GM06990 (cell line): ENCODE data around the gene ATF3.
A peak's percentile ranks its signal among the peaks of the same experiment; 100 is the strongest.
"Not testable (repeated sequence)": the region's sequence is repeated elsewhere in the genome, so short reads cannot be mapped to it uniquely, and the experiment has no call there.

Experiments used
- DNase-seq: peaks from one replicate; pipeline ENCODE4 v3.0.0-alpha.2; 2011; ENCODE audit not compliant: insufficient read length; ENCODE audit errors: extremely low read depth
- H3K27me3 ChIP-seq: replicated peaks from 2 replicates; pipeline ENCODE4 v1.6.0; 2011; ENCODE audit warnings: low read length; ENCODE audit not compliant: control insufficient read depth, insufficient read depth
- H3K36me3 ChIP-seq: 2 replicates; pipeline ENCODE4 v1.5.1; 2011; ENCODE audit warnings: low read length; ENCODE audit not compliant: control insufficient read depth, insufficient read depth
- H3K4me3 ChIP-seq: replicated peaks from 2 replicates; pipeline ENCODE4 v1.5.1; 2011; ENCODE audit warnings: low read depth, mild to moderate bottlenecking, control low read depth, low read length
- TF ChIP-seq, protein P1 (sequence below): IDR thresholded peaks from 2 replicates; pipeline ENCODE4 v1.5.1; 2011; ENCODE audit warnings: low read length, control low read depth, mild to moderate bottlenecking, inconsistent platforms; ENCODE audit not compliant: insufficient read depth, poor library complexity, severe bottlenecking

ATF3 gene

DNA sequence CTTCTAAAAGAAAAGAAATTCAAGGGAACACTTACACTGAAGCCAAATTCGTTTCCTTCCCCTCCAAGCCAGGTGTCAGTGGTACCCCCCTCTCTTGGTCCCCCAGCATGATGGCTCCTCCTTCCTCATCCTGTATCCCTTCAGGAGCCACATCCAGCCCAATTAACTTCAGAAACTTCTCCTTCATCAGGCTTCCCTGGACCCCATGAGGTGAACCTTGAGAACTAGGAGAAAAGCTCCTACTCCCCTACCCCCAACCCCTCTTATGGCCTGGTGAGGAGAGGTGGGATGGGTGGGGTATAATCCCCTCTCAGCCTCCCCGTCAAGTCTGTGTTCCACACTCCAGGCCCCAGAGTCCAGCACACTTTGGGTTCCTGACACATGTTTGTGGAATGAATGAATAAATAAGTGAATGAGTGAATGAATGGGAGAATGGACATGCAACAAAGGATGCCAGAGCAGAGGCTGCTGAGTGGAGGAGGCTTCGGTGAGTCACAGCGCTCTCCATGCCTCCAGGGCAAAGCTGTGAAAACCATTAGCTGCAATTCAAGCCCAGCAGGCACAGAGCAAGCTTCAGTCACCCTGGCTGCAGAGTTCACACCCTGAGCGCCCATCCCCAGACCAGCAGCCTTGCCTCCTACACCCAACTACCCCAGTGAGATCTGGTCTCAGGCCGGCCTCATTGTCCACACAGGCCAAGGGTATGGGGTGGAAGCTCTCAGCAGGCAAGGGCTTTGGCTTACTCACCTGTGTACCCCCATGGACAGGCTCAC is 47.3 kb downstream of the ATF3 start:
- TF ChIP-seq, protein P1, sequence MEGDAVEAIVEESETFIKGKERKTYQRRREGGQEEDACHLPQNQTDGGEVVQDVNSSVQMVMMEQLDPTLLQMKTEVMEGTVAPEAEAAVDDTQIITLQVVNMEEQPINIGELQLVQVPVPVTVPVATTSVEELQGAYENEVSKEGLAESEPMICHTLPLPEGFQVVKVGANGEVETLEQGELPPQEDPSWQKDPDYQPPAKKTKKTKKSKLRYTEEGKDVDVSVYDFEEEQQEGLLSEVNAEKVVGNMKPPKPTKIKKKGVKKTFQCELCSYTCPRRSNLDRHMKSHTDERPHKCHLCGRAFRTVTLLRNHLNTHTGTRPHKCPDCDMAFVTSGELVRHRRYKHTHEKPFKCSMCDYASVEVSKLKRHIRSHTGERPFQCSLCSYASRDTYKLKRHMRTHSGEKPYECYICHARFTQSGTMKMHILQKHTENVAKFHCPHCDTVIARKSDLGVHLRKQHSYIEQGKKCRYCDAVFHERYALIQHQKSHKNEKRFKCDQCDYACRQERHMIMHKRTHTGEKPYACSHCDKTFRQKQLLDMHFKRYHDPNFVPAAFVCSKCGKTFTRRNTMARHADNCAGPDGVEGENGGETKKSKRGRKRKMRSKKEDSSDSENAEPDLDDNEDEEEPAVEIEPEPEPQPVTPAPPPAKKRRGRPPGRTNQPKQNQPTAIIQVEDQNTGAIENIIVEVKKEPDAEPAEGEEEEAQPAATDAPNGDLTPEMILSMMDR = no peak
- H3K36me3 ChIP-seq = no peaks in the 10 kb centered on the region
- no peak overlapping the region for H3K4me3 ChIP-seq
- DNase-seq = no peak
- no peaks in the 10 kb centered on the region; the same call in 1 of the 2 replicates for H3K27me3 ChIP-seq

DNA sequence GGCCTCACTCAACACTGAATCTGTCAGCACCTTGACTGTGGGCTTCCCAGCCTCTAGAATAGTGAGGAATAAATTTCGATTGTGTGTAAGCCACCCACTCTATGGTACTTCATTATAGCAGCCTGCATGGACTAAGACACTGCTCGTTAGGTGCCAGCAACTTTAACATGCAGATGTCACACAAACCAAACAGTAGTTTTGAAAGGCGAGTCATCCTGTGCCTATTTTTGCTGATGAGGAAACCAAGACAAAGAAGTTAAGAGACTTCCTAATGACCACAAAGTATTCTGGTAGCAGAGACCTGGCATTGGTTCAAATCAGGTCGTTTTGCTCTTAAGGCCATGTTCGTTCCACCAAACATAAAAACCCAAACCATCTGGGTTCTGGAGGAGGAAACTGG is 48.2 kb downstream of the ATF3 start:
- Histone ChIP-seq H3K4me3 (no peak overlapping the region), H3K27me3 (no peaks in the 10 kb centered on the region; the same call in 1 of the 2 replicates), H3K36me3 (no peaks in the 10 kb centered on the region)
- TF ChIP-seq, protein P1 = no peak
- DNase-seq = no peak

DNA sequence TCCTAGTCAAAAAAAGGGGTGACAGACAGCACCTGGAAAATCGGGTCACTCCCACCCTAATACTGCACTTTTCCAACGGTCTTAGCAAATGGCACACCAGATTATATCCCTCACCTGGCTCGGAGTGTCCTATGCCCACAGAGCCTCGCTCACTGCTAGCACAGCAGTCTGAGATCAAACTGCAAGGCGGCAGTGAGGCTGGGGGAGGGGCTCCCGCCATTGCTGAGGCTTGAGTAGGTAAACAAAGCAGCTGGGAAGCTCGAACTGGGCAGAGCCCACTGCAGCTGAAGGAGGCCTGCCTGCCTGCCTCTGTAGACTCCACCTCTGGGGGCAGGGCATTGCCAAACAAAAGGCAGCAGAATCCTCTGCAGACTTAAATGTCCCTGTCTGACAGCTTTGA is 49.7 kb downstream of the ATF3 start:
- not testable (repeated sequence) for H3K4me3 ChIP-seq, H3K27me3 ChIP-seq, DNase-seq, H3K36me3 ChIP-seq

DNA sequence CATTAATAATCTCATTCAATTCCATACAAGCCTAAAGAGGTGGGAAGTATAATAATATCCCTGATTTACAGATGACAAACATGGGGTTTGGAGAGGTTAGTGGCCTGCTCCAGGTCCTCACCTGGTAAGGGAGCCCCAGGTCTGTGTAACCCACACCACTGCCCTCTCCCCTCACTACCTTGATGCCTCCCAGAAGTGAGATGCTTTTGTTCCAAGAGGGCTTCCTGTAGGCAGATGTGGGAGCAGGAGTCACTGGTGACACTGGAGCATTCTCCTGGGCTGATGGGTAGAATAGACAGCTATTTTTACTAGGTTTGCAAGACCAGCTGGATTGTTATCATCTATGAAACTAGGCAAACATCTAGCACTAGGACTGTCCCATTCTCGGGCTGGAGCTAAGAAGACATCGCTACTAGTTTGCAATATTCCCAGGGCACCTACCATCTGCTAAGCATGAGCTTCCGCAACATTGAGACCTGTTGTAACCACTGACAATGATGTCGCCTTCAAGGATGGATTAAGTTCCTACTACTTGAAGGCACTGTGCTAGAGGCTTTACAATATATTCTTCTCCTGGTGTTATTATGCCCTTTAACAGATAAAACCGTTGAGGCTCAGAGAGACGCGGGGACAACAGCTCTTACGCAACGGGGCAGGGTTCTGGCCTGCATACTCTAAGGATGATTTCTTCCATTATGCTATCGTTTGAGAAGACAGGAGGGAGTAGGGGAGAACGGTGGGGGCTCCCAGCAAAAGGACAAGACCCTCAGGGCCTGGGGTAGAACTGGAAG is 56.0 kb downstream of the ATF3 start:
- TF ChIP-seq, protein P1 = no peak
- H3K4me3 ChIP-seq = no peak overlapping the region
- H3K27me3 ChIP-seq = no peaks in the 10 kb centered on the region
- no peaks in the 10 kb centered on the region for H3K36me3 ChIP-seq
- no peak for DNase-seq

DNA sequence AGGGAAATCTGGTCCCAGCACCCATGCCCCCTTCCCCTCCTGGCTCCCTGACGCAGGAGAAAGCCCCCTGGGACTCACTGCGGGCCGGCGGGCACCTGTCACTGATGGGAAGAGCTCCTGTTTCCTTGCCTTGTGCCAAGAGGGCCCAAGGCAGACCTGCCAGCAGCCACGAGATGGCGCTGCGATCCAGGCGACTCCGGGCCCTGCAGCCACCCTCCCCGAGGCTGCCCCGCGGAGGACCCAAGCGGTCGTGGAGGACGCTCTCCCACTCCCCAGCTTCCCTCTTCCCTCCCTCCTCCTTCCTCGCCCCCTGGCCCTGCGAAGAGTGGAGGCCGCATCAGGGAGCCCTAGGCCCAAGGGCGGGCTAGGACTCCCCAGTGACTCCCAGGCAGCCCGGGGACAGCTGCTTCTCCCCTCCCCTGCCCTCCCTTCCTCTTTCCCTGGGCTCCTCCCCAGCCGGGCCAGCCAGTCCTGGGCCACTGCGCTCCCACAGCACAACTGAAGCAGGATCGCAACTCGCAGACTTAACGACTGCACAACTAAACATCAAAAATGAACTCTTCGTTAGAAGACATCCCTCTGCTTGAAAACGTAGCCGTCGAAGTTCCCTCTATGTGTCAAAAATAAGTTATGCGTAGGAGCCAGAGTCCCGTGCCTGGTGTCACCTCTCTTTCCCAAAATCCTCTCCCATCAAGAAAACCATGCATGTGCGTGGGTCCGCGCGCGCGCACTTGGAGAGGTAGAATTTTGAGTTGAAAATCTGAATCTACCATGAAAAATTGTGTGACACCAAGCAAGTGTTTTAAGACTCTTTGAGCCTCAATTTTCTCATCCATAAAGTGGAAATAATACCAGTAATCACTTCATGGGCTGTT is 56.9 kb downstream of the ATF3 start:
- Histone ChIP-seq H3K4me3 (peak overlapping the region; percentile 69), H3K36me3 (no peaks in the 10 kb centered on the region), H3K27me3 (no peaks in the 10 kb centered on the region)
- DNase-seq = peak; percentile 82
- TF ChIP-seq, protein P1 = peak; percentile 97
